HG03439 (cell line): ENCODE measurements around the gene ADCY2.

Experiments used
- ATAC-seq: cut with Tn5 transposase; IDR thresholded peaks from one replicate; pipeline ENCODE4 v1.9.1; 2021; ENCODE audit warnings: mild to moderate bottlenecking, moderate library complexity; ENCODE audit not compliant: unreplicated experiment

The ADCY2 gene

GRCh38 chr5:7395947-7396712 is at the start of gene ADCY2:
ADCY2 (plus strand) TSS chr5:7396138; CDS start chr5:7396297, 159 bp downstream.
- no peak for ATAC-seq

DNA sequence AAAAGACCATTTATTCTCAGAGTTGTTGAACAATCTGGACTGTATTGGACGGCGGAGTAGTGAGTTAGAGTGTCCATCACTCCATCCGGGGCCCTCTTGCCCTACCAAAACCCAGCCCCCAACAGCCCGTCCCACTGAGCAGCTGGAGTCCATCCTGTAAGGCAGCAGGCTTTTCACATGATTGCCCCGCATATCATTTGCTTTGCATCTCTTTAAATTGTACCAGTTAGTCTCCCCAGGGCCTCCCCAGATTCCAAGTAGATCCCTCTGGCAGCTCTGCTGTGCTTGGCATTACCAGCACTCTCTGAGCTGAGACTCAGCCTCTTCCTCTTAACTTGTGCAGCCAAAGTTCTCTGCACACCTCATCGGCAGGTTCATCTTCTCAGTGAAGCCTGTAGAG is 48.6 kb upstream of the ADCY2 start:
- ATAC-seq = no peak

DNA sequence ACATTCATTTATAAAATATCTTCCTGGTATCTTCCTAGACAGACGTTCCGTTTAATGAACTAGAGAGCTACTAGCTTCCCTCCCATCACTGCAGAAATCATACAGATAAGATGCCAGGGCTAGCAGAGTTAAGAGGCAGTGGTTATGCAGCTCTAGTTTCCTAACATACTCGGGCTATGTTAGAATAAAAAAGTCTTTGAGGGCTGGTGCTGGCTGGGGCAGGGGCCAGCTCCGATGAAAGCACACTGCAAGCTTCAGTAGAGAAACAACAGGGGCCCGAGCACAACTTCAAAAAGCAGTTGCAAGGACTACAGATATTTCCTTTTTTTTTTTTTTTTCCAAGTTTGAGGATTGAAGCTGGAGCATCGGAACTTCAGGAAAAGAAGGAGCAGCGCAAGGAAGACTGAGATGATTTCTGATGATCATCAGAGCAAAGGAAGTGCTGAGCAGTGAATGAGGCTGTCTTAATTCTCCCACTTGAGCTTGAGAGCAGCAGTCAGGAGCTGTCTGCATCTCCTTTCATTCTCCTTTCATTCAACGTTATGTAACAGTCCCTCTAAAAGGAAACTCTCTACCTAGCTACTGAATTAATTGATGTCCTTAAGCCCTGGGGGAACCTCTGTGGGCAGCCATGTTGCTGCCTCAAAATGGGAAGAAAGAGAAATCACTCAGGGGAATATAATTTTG is 47.6 kb upstream of the ADCY2 start:
- ATAC-seq = no peak

- no peak for ATAC-seq
Observed at GRCh38 chr5:7361593-7361992, 34.3 kb upstream of the ADCY2 start.

DNA sequence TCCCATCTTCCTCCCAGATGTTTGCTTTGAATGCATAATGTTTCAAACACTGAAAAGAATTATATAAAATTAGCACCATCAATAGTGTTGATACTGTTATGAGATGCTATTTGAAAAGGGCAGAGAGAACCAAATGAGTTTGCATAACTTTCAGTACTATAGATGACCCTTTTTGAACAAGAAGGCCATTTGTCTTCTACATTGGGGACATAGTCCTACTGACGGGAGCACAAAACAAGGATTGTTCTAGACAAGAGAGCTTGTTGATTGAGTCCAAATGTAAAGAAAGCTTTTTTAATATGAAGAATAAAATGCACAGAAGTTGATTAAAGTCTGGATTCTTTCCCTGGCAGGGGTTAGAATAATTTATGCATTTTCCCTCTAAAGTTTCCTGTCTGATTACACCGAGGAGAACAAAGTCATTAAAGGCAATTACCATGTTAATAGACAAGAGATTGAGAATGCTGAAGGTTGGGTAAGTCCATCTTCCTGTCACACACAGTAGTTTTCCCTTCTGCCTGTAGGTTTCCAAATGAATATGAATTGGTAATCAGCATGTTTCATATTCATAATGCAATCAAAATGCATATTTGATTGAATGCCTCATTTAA is 32.8 kb upstream of the ADCY2 start:
- no peak for ATAC-seq

DNA sequence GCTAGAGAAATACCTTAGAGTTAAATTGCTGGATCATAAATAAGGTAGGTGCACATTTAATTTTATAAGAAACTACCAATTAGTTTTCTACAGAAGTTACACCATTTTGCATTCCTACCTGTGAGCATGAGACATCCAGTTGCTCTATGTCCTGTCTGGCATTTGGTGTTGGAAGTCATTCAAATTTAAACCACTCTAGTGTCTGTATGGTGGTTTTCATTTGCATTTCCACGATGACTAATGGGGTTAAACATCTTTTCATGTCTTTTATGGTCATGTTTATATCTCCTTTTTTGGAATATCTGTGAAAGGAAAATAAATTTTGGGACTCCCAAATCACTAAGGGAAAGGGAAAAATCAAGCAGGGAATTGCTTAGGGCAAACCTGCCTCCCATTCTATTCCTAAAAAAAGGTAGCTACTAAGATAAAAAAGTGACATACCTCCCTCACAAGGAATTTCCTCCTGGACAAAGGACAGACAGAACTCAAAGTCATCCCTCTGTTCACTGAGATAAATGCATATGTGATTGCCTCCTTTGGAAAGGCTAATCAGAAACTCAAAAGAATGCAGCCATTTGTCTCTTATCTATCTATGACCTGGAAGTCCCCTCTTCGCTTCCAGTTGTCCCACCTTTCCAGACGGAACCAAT is 31.6 kb upstream of the ADCY2 start:
- ATAC-seq = no peak

- ATAC-seq = no peak
Observed at GRCh38 chr5:7367780-7368179, 28.2 kb upstream of the ADCY2 start.

DNA sequence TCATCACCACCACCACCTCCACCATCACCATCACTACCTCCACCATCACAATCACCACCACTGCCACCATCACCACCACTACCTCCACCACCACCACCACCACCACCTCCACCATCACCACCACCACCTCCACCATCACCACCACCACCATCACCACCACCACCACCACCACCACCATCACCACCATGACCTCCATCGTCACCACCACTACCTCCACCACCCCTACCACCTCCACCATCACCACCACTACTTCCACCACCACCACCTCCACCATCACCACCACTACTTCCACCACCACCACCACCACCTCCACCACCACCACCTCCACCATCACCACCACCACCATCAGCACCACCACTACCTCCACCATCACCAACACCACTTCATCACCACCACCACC is 23.5 kb upstream of the ADCY2 start:
- no peak for ATAC-seq

DNA sequence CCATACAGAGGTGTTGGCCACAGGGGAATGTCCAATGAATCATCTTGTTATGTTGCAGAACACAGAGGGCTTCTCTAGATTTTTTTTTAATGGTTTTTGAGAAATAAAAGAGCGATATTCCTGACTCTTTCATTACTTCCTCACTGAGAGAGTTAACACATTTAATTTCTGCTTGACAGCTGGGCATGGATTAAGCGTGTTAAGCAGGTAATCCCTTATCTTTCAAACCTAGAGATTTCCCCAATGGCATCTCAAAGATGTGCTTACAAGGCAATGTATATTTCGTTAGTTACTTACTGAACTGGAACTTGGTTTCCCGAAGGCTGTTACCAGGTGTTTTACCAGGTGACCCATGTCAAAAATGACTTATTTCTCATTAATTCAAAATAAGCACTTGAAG is 21.8 kb upstream of the ADCY2 start:
- no peak for ATAC-seq

GRCh38 chr5:7375457-7375856 is 20.5 kb upstream of the ADCY2 start:
- ATAC-seq = no peak

GRCh38 chr5:7376871-7377270 is 19.1 kb upstream of the ADCY2 start:
- no peak for ATAC-seq

- no peak for ATAC-seq
Observed at GRCh38 chr5:7377761-7378160, 18.2 kb upstream of the ADCY2 start.

- no peak for ATAC-seq
Observed at GRCh38 chr5:7382588-7382987, 13.3 kb upstream of the ADCY2 start.

DNA sequence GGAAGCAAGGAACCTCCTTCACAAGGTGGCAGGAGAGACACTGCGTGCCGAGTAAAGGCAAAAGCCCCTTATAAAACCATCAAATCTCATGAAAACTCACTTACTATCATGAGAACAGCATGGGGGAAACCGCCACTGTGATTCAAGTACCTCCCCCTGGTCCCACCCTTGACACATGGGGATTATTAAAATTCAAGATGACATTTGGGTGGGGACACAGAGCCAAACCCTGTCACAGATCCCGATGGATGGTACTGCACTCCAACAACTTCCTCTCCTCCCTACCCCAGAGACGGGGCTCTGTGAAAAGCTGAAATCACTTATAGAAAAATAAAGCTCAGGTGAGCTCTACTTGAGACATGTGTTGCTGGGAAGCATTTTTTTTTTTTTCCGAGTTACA is 10.3 kb upstream of the ADCY2 start:
- ATAC-seq = no peak

- ATAC-seq = no peak
Observed at GRCh38 chr5:7388553-7388952, 7.4 kb upstream of the ADCY2 start.

DNA sequence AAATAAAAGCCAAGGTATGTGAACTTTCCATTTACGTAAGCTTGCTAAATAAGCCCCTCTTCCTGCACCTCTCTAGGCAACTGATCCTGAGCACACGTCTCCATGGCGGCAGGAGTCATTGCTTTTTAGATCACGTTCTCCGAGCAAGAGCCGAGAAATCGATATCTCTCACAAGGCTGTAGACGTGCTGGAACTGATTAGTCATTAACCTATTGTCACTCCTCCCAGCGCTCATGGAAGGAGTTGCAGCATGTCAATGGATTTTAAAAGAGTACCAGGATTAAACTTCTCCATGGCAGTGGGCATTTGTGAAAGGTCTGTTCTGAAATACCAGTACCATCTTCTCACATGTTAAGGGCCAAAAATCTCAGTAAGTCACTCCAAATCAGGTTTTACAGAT is 4.7 kb upstream of the ADCY2 start:
- ATAC-seq = no peak

GRCh38 chr5:7391814-7392692 is 3.9 kb upstream of the ADCY2 start:
- ATAC-seq = no peak

DNA sequence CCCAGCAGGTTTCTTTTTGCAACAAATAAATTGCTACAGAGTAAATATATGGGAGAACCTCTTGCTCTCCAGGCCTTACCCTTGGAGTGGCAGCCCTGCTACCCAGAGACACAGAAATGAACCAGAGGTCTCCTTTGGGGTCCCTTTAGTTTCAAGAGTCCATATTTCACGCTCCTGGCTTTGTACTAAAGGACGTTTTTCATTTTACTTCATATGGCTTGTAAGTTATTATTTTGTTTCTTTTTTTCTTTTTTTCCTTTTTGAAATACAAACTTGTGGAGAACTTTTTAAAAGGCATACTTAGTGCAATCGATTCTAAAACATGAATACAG is 3.3 kb upstream of the ADCY2 start:
- ATAC-seq = no peak

DNA sequence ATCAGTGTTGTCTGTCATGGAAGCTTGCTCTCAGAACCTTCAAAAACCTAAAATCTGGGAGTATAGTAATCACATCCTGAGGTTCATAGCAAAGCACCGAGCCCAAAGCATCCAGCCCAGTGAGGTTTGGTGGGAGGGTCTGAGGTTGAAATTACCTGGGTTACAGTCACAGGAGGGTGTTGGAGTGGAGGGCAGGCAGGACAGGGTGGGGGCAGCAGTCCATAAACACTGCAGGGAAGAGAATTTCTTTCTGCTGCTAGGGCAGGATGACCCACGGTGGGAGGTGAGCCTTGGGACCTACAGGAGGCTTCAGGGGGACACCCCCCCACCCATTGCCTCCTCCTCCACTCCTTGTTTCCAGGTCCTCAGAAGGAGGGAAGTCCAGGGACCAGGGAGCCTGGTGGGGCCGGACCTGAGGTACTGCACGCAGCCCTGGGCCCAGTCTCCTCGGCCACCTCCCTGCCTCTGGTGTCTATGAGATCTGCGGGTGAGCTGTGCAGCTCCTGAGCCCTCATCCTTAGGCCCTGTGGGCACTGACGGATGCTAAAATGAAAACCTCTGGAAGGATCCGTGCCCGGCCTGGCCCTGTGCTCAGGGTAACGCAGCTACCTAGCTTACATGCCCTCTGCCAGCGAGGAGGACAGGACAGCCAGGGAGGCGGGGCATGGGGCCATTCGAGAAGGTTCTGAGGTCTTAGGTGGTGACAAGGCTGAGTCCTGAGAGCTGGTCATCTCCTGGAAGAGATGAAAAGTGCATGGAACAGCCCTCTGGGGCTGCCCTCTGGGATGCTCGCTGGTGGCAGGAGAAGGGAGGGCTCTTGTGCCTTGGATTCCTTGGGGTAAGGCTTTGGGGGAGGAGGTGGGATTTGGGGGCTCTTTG is 1.8 kb upstream of the ADCY2 start:
- no peak for ATAC-seq

DNA sequence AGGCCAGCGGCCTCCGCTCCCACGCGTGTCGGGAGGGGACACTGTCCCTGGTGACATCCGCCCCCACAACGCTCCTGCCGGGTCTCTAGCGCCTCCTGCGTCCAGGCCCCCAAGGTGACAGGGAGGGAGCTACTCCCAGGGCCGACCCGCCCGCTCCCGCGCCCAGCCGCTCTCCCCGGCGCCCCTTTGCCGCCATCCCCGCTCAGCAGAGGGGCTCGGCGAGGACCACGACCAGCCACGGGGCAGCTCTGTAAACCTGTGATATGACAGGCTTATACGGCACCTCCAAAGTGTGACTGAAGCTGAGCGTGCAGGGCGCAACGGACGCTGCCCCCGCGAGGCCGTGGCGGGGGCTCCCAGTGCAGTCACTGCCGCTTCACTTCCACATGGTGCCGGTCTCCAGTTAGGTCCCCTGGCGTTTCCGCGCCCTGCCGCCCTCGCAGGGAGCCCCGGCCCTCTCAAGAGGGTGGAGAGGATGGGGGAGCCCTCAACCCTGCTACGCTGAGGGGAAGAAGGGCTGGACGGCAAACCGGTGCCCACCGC is 978 bp upstream of the ADCY2 start:
- ATAC-seq = no peak
